Measurements from ENCODE around the gene ABCC8.

DNA sequence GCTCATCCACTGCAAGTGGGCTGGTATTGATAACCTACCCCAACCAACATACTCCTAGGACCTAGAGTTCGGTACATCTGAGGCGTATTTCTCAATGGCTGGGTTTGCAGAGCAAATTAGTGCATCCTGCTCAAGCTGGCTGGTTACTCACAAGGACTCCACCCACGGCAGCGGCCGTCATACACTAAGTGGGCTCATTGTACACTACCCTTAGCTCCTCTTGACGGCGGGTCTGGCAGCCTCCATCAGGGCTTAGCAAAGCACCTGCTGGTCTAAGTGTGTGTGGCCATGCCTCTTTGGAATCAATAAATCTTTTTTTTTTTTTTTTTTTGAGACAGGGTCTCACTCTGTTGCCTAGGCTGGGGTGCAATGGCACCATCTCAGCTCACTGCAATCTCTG is 68.0 kb downstream of the ABCC8 start:
- TF ChIP-seq, protein P1, sequence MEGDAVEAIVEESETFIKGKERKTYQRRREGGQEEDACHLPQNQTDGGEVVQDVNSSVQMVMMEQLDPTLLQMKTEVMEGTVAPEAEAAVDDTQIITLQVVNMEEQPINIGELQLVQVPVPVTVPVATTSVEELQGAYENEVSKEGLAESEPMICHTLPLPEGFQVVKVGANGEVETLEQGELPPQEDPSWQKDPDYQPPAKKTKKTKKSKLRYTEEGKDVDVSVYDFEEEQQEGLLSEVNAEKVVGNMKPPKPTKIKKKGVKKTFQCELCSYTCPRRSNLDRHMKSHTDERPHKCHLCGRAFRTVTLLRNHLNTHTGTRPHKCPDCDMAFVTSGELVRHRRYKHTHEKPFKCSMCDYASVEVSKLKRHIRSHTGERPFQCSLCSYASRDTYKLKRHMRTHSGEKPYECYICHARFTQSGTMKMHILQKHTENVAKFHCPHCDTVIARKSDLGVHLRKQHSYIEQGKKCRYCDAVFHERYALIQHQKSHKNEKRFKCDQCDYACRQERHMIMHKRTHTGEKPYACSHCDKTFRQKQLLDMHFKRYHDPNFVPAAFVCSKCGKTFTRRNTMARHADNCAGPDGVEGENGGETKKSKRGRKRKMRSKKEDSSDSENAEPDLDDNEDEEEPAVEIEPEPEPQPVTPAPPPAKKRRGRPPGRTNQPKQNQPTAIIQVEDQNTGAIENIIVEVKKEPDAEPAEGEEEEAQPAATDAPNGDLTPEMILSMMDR (IDR thresholded peaks at IDR 0.05; ENCODE audit: low read length), result no peak
- TF ChIP-seq EZH2 (IDR thresholded peaks at IDR 0.05; ENCODE audit: borderline replicate concordance, low read length), result no peak

Data from OCI-LY1 (cell line).